GM20000 (cell line): ENCODE results near the gene WDFY3.

Experiments used
- DNase-seq: peaks from one replicate; pipeline ENCODE4 v3.0.0; 2012; ENCODE audit warnings: low spot score
- TF ChIP-seq, protein P1 (sequence below): IDR thresholded peaks from 2 replicates; pipeline ENCODE4 v1.5.1; 2012; ENCODE audit warnings: mild to moderate bottlenecking, control low read depth; ENCODE audit errors: extremely low read depth, missing control alignments

The WDFY3 gene

DNA sequence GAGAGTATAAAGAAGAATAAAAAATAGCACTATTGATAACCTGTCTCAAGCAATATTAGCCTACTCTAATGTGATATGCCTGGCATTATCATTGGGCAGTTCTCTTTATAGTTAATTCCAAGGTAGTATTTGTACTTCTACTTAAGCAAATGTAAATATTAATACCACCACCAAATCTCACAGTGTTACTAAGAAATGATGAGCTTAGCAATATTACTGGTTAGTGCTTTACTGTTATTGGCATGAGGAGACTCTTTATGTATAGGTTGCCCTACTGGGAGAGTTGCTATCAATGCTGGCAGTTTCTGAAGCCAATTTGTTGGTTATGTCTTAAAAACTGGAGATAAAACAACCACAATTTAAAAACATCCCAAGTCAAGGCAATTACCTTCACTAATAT, 227.9 kb downstream of the WDFY3 start:
- DNase-seq: no peak

DNA sequence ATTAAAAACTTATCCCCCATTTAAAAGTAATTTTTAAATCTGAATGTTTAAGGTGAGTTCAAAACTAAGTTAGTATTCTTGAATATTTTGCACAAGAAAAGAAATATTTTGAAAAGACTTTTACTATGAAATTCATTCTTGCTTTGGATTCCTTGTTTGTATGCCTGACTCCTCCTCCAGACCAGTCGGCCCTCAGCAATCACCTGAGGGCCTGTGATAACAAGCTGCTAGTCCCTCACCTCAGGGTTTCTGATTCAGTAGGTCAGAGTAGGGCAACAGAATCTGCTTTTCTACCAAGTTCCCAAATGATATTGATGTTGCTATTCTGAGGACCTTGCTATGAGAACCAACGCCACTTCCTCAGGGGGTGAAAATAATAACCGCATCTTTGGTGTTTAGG, 228.8 kb downstream of the WDFY3 start:
- no peak for DNase-seq
- TF ChIP-seq, protein P1, sequence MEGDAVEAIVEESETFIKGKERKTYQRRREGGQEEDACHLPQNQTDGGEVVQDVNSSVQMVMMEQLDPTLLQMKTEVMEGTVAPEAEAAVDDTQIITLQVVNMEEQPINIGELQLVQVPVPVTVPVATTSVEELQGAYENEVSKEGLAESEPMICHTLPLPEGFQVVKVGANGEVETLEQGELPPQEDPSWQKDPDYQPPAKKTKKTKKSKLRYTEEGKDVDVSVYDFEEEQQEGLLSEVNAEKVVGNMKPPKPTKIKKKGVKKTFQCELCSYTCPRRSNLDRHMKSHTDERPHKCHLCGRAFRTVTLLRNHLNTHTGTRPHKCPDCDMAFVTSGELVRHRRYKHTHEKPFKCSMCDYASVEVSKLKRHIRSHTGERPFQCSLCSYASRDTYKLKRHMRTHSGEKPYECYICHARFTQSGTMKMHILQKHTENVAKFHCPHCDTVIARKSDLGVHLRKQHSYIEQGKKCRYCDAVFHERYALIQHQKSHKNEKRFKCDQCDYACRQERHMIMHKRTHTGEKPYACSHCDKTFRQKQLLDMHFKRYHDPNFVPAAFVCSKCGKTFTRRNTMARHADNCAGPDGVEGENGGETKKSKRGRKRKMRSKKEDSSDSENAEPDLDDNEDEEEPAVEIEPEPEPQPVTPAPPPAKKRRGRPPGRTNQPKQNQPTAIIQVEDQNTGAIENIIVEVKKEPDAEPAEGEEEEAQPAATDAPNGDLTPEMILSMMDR: no peak

More for the DNA sequence above, 227.9 kb downstream of the WDFY3 start:
- TF ChIP-seq, protein P1: no peak

DNA sequence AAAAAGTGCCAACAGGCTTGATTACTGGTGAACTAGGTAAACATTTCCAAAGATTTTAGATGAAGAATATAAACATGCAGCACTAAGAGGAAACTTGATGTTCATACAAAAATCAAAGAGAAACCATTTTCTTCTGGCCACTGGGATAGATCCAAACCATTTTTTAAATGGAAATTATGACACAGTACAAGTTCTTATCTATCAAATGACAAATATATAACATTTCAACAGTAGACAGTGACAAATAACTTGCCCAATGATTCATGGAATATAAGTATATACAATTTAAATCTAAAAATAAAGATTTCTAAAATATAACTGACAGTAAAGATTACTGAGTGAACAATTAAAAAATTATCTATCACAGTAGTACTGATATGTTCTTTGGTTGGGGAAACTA, 232.5 kb downstream of the WDFY3 start:
- no peak for DNase-seq
- TF ChIP-seq, protein P1: no peak

DNA sequence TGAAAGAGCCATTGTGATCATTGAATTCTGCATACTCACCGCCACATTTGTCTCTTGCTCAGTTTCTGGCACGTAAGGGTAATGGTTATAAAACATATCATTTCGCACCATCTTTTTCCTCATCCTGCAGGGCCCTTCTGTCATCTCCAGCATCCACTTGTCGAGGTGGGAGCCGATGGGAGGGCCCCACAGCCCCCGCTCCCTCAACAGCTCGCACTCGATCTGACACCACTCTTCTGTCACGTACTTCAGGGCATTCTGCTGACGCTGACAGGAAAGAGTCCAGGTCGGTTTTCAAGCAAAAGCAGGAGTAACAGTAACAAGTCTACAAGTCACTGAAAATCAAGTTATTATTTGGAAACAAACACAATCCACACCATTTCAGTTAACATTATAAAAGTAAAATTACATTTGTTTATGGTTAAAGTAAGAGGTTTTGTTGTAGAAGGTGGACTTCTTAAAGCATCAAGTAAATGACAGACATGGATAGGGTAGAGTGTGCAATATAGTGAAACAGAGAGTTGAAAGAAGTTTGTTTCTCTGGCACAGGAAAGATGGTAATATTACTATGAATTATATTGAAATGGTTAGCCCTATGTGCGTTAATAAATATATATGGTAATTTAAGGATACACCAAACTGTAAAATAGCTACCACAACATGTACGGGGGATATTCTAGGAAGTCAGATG, 233.0 kb downstream of the WDFY3 start:
- no peak for DNase-seq
- TF ChIP-seq, protein P1: no peak

DNA sequence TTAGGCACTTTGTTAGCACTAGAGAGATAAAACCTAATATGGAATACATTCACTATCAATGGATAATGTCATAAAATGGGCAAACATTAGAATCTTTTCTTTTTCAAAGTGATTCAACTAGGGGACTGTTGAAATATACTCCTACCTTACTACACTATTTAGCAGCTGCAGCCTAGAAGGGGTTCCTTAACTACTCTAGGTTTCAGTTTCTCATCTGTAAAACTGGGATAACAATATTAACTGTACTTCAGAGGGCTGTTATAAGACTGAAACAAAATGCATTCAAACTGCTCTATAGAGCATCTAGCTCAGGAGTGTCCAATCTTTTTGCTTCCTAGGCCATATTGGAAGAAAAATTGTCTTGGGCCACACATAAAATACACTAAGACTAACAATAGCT, 236.1 kb downstream of the WDFY3 start:
- no peak for DNase-seq
- TF ChIP-seq, protein P1: no peak

DNA sequence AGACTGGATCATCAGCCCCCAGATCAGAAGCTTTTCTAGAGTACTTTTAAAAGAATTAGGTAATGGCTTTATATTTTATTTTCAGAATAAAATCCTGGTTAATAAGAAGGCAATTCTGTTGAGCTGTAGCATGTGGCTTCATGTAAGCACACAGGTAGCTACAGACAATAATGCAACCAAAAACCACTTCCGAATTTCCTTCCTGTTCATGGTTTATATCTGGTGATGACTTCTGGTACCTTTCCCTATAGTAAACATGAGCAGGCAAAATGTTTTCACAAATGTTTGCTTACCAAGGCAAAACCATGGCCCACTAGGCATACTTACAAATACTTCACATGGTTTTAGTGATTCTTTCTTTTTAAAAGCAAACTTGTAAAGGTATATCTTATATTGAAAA, 239.0 kb downstream of the WDFY3 start:
- TF ChIP-seq, protein P1: no peak
- no peak for DNase-seq

DNA sequence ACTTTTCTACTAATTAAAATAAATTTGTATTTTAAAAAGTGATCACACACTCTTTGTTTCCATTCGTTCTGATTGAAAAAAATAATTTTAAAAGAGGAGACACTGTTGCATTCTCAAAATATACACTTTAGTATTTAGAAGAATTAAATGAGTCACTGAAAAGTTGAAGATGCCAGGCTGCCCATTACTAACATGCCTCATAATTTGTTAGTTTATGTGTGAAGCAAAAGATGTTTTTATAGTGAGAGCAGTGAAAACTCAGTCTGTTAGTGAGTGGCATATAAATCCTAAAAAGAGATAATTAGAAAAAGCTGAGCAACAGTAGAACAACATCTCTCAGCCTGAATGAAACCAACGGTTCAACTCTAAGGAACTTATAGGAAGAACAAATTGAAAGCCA, 240.1 kb downstream of the WDFY3 start:
- TF ChIP-seq, protein P1: no peak

More for the DNA sequence above, 240.1 kb downstream of the WDFY3 start:
- no peak for DNase-seq
